DND-41 (cell line): ENCODE data around the gene ARF3.
A peak's percentile ranks its signal among the peaks of the same experiment; 100 is the strongest.

Experiments
- ATAC-seq: fragments of 200-7000 bp; cut with Tn5 transposase; 3 replicates; pipeline ENCODE4 v1.9.1; 2021; ENCODE audit warnings: low read depth; ENCODE audit not compliant: insufficient read depth
- DNase-seq: peaks from one replicate; pipeline ENCODE4 v3.0.0-alpha.2; 2020
- H2AFZ ChIP-seq: 2 replicates; pipeline ENCODE4 v1.6.0; 2012; ENCODE audit warnings: low read depth, low read length
- H3K27ac ChIP-seq: 2 replicates; pipeline ENCODE4 v1.5.1; 2012; ENCODE audit warnings: low read length, inconsistent platforms
- H3K27me3 ChIP-seq: fragments of 200-600 bp; sonication (generic); 2 replicates; pipeline ENCODE4 v1.6.0; 2012; ENCODE audit warnings: low read length, mild to moderate bottlenecking, inconsistent platforms; ENCODE audit not compliant: insufficient read depth, poor library complexity
- H3K36me3 ChIP-seq: 2 replicates; pipeline ENCODE4 v1.5.1; 2012; ENCODE audit warnings: low read length, inconsistent platforms; ENCODE audit not compliant: insufficient read depth
- H3K4me1 ChIP-seq: 2 replicates; pipeline ENCODE4 v1.5.1; 2012; ENCODE audit warnings: mild to moderate bottlenecking, low read length; ENCODE audit not compliant: insufficient read depth
- H3K4me2 ChIP-seq: 2 replicates; pipeline ENCODE4 v1.6.0; 2012; ENCODE audit warnings: mild to moderate bottlenecking, moderate library complexity, low read length, inconsistent platforms; ENCODE audit not compliant: insufficient read depth
- H3K4me3 ChIP-seq, 2 experiments: fragments of 200-600 bp in 1 of 2; shearing (Covaris generic) in 1 of 2; 2 replicates each; pipeline ENCODE4 v1.5.1; 2012 to 2016; ENCODE audit warnings: inconsistent platforms in 2 of 2, low read length in 2 of 2, mild to moderate bottlenecking in 2 of 2, low read depth in 1 of 2, moderate library complexity in 1 of 2
- H3K79me2 ChIP-seq: 2 replicates; pipeline ENCODE4 v1.6.0; 2012; ENCODE audit warnings: low read length, inconsistent platforms; ENCODE audit not compliant: insufficient read depth
- H3K9ac ChIP-seq: 2 replicates; pipeline ENCODE4 v1.6.0; 2012; ENCODE audit warnings: low read depth, mild to moderate bottlenecking, inconsistent platforms, low read length, moderate library complexity
- H3K9me3 ChIP-seq: 2 replicates; pipeline ENCODE4 v1.5.1; 2012; ENCODE audit warnings: low read length, moderate library complexity, mild to moderate bottlenecking, inconsistent platforms; ENCODE audit not compliant: insufficient read depth, severe bottlenecking
- H4K20me1 ChIP-seq: 2 replicates; pipeline ENCODE4 v1.6.0; 2012; ENCODE audit warnings: low read length; ENCODE audit not compliant: insufficient read depth
- EZH2 ChIP-seq: IDR thresholded peaks from 3 replicates; pipeline ENCODE4 v1.6.1; 2012; ENCODE audit warnings: borderline replicate concordance, low read depth, mild to moderate bottlenecking, moderate library complexity, low read length, inconsistent platforms; ENCODE audit not compliant: severe bottlenecking
- TF ChIP-seq, protein P1 (sequence below): IDR thresholded peaks from 2 replicates; pipeline ENCODE4 v1.5.1; 2012; ENCODE audit warnings: borderline replicate concordance, low read length, moderate library complexity, mild to moderate bottlenecking; ENCODE audit not compliant: poor library complexity, severe bottlenecking; ENCODE audit errors: extremely low read depth

The ARF3 gene

DNA sequence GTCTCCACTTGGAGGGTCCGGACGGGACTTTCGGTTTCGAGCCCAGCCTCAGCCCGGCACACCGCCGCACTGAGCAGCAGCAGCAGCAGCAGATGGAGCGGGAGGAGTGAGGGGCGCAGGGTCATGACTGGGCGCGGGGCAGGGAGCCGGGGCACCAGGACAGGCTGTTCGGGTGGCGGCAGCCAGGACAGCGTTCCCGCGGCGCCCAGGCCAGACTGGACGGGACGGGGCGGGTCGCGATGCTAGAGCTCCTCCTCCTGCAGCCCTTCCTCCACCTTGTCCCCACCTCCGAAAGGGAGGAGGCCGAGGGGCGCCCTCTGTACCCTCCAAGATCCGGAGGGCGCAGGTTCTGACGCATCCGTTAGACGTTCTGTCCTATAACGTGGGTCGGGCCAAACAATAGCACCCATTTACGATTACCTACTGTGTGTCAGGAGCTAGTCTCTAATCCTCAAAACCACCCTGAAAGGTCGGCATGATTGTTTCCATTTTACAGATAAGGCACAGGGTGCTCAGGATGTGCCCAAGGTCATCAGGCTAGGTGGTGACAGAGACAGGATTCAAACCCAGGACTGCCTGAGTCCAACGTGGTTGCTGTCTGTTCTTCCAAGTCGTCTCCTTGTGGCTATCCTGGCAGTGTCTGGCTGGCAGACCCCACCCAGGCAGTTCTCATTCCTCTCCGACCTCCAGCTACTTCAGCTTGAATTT, 31.8 kb downstream of the ARF3 start, which contains the start of gene FKBP11:
Gene FKBP11, minus strand, starts transcription at position 189 of the 708 bp plus-strand sequence. Its CDS starts 64 bp downstream, at position 125.
- H3K4me3 ChIP-seq: peak within 1 kb of the TSS; percentile 78 to 99
- ATAC-seq: peak; percentile 82
- peaks cover 14% of the 10 kb centered on the region for H3K4me1 ChIP-seq

GRCh38 chr12:48924617-48925303, 32.5 kb downstream of the ARF3 start:
- no peak for TF ChIP-seq EZH2
- TF ChIP-seq, protein P1, sequence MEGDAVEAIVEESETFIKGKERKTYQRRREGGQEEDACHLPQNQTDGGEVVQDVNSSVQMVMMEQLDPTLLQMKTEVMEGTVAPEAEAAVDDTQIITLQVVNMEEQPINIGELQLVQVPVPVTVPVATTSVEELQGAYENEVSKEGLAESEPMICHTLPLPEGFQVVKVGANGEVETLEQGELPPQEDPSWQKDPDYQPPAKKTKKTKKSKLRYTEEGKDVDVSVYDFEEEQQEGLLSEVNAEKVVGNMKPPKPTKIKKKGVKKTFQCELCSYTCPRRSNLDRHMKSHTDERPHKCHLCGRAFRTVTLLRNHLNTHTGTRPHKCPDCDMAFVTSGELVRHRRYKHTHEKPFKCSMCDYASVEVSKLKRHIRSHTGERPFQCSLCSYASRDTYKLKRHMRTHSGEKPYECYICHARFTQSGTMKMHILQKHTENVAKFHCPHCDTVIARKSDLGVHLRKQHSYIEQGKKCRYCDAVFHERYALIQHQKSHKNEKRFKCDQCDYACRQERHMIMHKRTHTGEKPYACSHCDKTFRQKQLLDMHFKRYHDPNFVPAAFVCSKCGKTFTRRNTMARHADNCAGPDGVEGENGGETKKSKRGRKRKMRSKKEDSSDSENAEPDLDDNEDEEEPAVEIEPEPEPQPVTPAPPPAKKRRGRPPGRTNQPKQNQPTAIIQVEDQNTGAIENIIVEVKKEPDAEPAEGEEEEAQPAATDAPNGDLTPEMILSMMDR: peak; percentile 93
- Histone ChIP-seq H3K27me3 (no peaks in the 10 kb centered on the region), H3K9ac (peak overlapping the region; percentile 78), H3K79me2 (no peaks in the 10 kb centered on the region), H3K4me1 (peaks cover 14% of the 10 kb centered on the region), H3K27ac (peak overlapping the region; percentile 55), H3K9me3 (no peaks in the 10 kb centered on the region), H4K20me1 (no peaks in the 10 kb centered on the region), H2AFZ (peak overlapping the region; percentile 79), H3K4me2 (peak overlapping the region; percentile 93), H3K4me3 (peak overlapping the region; percentile 78 to 99), H3K36me3 (peaks cover 13% of the 10 kb centered on the region)
- DNase-seq: peak; percentile 83
- ATAC-seq: peak; percentile 85

More for the DNA sequence above, 31.8 kb downstream of the ARF3 start, which contains the start of gene FKBP11:
- Histone ChIP-seq H2AFZ (peak within 1 kb of the TSS; percentile 79), H3K79me2 (no peaks in the 10 kb centered on the region), H3K4me2 (peak within 1 kb of the TSS; percentile 93), H3K9me3 (no peaks in the 10 kb centered on the region), H3K36me3 (peaks cover 18% of the 10 kb centered on the region), H3K27me3 (no peaks in the 10 kb centered on the region), H3K9ac (peak within 1 kb of the TSS; percentile 78), H3K27ac (peak within 1 kb of the TSS; percentile 55), H4K20me1 (no peaks in the 10 kb centered on the region)
- DNase-seq: peak; percentile 73
- no peak for TF ChIP-seq EZH2
- TF ChIP-seq, protein P1: peak; percentile 8

GRCh38 chr12:48923117-48923516, 34.2 kb downstream of the ARF3 start:
- Histone ChIP-seq H3K9ac (no peak overlapping the region), H3K4me1 (peaks cover 23% of the 10 kb centered on the region), H3K36me3 (peaks cover 7% of the 10 kb centered on the region; the same call in 1 of the 2 replicates), H2AFZ (no peak overlapping the region), H3K79me2 (no peaks in the 10 kb centered on the region), H3K27me3 (no peaks in the 10 kb centered on the region), H3K4me3 (no peak overlapping the region), H3K27ac (no peak overlapping the region), H3K9me3 (no peaks in the 10 kb centered on the region), H3K4me2 (no peak overlapping the region), H4K20me1 (no peaks in the 10 kb centered on the region)
- DNase-seq (no peak), ATAC-seq (no peak)
- TF ChIP-seq, protein P1: no peak
